GM23338 (cell line): ENCODE measurements around the gene TRAF1. TPM values are rescaled to one million over a fixed set of nuclear protein-coding genes. Genes with fewer than 3 reads are reported as not detected.

ENCODE experiments used
- ATAC-seq: fragments of 200-7000 bp; cut with Tn5 transposase; 3 replicates; pipeline ENCODE4 v1.9.1; 2020
- DNase-seq: peaks from one replicate; pipeline ENCODE4 v3.0.0-alpha.2; 2015; ENCODE audit warnings: low spot score
- H2AFZ ChIP-seq: fragments of 200-600 bp; sonication (generic); 2 replicates; pipeline ENCODE4 v1.8.0; 2016; ENCODE audit warnings: antibody characterized with exemption, mild to moderate bottlenecking, moderate library complexity
- H3F3A ChIP-seq: fragments of 200-600 bp; sonication (generic); replicated peaks from 2 replicates; pipeline ENCODE4 v1.8.0; 2017; ENCODE audit warnings: antibody characterized with exemption, mixed run types, low read depth
- H3K27ac ChIP-seq: fragments of 200-600 bp; sonication (generic); 2 replicates; pipeline ENCODE4 v1.6.1; 2016; ENCODE audit warnings: low read depth
- H3K27me3 ChIP-seq: fragments of 200-600 bp; sonication (generic); 2 replicates; pipeline ENCODE4 v1.8.0; 2016; ENCODE audit warnings: mild to moderate bottlenecking, mixed run types, moderate library complexity; ENCODE audit not compliant: insufficient read depth
- H3K36me3 ChIP-seq: fragments of 200-600 bp; sonication (generic); 2 replicates; pipeline ENCODE4 v1.8.0; 2016; ENCODE audit warnings: mild to moderate bottlenecking; ENCODE audit not compliant: insufficient read depth
- H3K4me1 ChIP-seq: fragments of 200-600 bp; sonication (generic); 2 replicates; pipeline ENCODE4 v1.8.0; 2016; ENCODE audit warnings: mild to moderate bottlenecking, moderate library complexity; ENCODE audit not compliant: insufficient read depth
- H3K4me2 ChIP-seq: fragments of 200-600 bp; sonication (generic); 2 replicates; pipeline ENCODE4 v1.7.1; 2017; ENCODE audit warnings: mixed run types
- H3K4me3 ChIP-seq: fragments of 200-600 bp; sonication (generic); 2 replicates; pipeline ENCODE4 v1.6.1; 2016; ENCODE audit warnings: mixed run types
- H3K79me2 ChIP-seq: fragments of 200-600 bp; sonication (generic); replicated peaks from 2 replicates; pipeline ENCODE4 v1.8.0; 2017; ENCODE audit warnings: mild to moderate bottlenecking; ENCODE audit not compliant: insufficient read depth
- H3K9me2 ChIP-seq: fragments of 200-600 bp; sonication (generic); 2 replicates; pipeline ENCODE4 v1.8.0; 2017; ENCODE audit not compliant: insufficient read depth
- H4K20me1 ChIP-seq: fragments of 200-600 bp; sonication (generic); replicated peaks from 2 replicates; pipeline ENCODE4 v1.8.0; 2017; ENCODE audit warnings: mild to moderate bottlenecking; ENCODE audit not compliant: insufficient read depth
- H3K27ac Mint-ChIP-seq: 2 replicates; pipeline ENCODE4 v1.8.0; 2020; ENCODE audit warnings: inconsistent platforms, mild to moderate bottlenecking, moderate library complexity, mixed read lengths
- H3K27me3 Mint-ChIP-seq: 3 replicates; pipeline ENCODE4 v1.8.0; 2022; ENCODE audit warnings: low read depth, mild to moderate bottlenecking, moderate library complexity, mixed read lengths, inconsistent platforms; ENCODE audit not compliant: insufficient read depth, poor library complexity
- H3K36me3 Mint-ChIP-seq: 3 replicates; pipeline ENCODE4 v1.8.0; 2021; ENCODE audit warnings: low read depth, mild to moderate bottlenecking, inconsistent platforms, moderate library complexity, mixed read lengths
- H3K4me1 Mint-ChIP-seq: 3 replicates; pipeline ENCODE4 v1.8.0; 2020; ENCODE audit warnings: mild to moderate bottlenecking, inconsistent platforms, mixed read lengths
- H3K4me3 Mint-ChIP-seq: 3 replicates; pipeline ENCODE4 v1.8.0; 2021; ENCODE audit warnings: moderate library complexity, mild to moderate bottlenecking, inconsistent platforms, mixed read lengths
- H3K9me3 Mint-ChIP-seq: 3 replicates; pipeline ENCODE4 v1.8.0; 2020; ENCODE audit warnings: moderate library complexity, mild to moderate bottlenecking, inconsistent platforms, mixed read lengths
- CTCF ChIP-seq, 2 experiments: fragments of 200-600 bp in 1 of 2; sonication (generic) in 1 of 2; conservative IDR thresholded peaks; 2 replicates each; pipeline versions ENCODE4 v1.5.1 to v1.6.1; 2016 to 2017; ENCODE audit warnings: antibody characterized with exemption in 2 of 2, low read depth in 2 of 2, mild to moderate bottlenecking in 2 of 2, moderate library complexity in 1 of 2
- ETS1 ChIP-seq: IDR thresholded peaks from 2 replicates; pipeline ENCODE4 v1.6.1; 2016; ENCODE audit warnings: antibody characterized with exemption
- EZH2 ChIP-seq: fragments of 200-600 bp; sonication (generic); IDR thresholded peaks from one replicate; pipeline ENCODE4 v1.8.0; 2017; ENCODE audit warnings: antibody characterized with exemption, mild to moderate bottlenecking, low read depth; ENCODE audit not compliant: unreplicated experiment
- EZH2phosphoT487 ChIP-seq: fragments of 200-600 bp; sonication (generic); IDR thresholded peaks from one replicate; pipeline ENCODE4 v1.8.1; 2018; ENCODE audit warnings: antibody characterized with exemption; ENCODE audit not compliant: unreplicated experiment
- NANOG ChIP-seq: IDR thresholded peaks from 2 replicates; pipeline ENCODE4 v1.6.1; 2016; ENCODE audit warnings: antibody characterized with exemption, borderline replicate concordance
- POLR2AphosphoS5 ChIP-seq: IDR thresholded peaks from 2 replicates; pipeline ENCODE4 v1.6.1; 2016; ENCODE audit warnings: antibody characterized with exemption, low read depth
- STAT1 ChIP-seq: IDR thresholded peaks from one replicate; pipeline ENCODE4 v1.6.1; 2016; ENCODE audit warnings: antibody characterized with exemption; ENCODE audit not compliant: unreplicated experiment
- ZNF114 ChIP-seq: fragments of 250-450 bp; sonication (Bioruptor Pico); IDR thresholded peaks from 2 replicates; pipeline ENCODE4 v1.5.0; 2020; ENCODE audit warnings: mild to moderate bottlenecking, moderate library complexity
- ZNF331 ChIP-seq: fragments of 250-450 bp; sonication (Bioruptor Pico); IDR thresholded peaks from 2 replicates; pipeline ENCODE4 v1.5.0; 2020; ENCODE audit warnings: low read depth, mild to moderate bottlenecking, moderate library complexity
- ZNF462 ChIP-seq: fragments of 250-450 bp; sonication (Bioruptor Pico); IDR thresholded peaks from 2 replicates; pipeline ENCODE4 v1.5.0; 2020; ENCODE audit warnings: mild to moderate bottlenecking, moderate library complexity
- polyA plus RNA-seq: library from polyadenylated mRNA; unstranded; fragments of >200 nt; fragmentation: Nextera tagmentation; extraction: Ambion mirVana; gene quantifications from 2 replicates; pipeline ENCODE4 v1.2.1, GENCODE V29; 2016
- total RNA-seq: library from RNA; depleted of rRNA; stranded (reverse); fragments of >200 nt; shearing (Covaris generic); gene quantifications from 2 replicates; pipeline ENCODE4 v1.2.3, GENCODE V29; 2014

The TRAF1 gene
- total and polyA plus RNA-seq, 2 experiments from 2014 or later: 0.39 to 1.4 TPM

- ATAC-seq: no peak
- no peak for TF ChIP-seq ZNF331
- TF ChIP-seq ETS1: no peak
- no peak for TF ChIP-seq EZH2
- TF ChIP-seq ZNF462: no peak
- TF ChIP-seq EZH2phosphoT487: no peak
- no peak for TF ChIP-seq NANOG
- no peak for TF ChIP-seq STAT1
- no peak for TF ChIP-seq POLR2AphosphoS5
- no peak for TF ChIP-seq ZNF114 (CRISPR knock-in tag)
- no peak for TF ChIP-seq CTCF (conservative IDR thresholded peaks at IDR 0.05; ENCODE audit: low read depth in 2 of 2)
- Mint-ChIP-seq H3K36me3 (peaks cover 27% of the 10 kb centered on the region), H3K4me3 (peak overlapping the region; percentile 60), H3K4me1 (peaks cover 21% of the 10 kb centered on the region), H3K27ac (peak overlapping the region; percentile 41; the same call in 1 of the 2 replicates), H3K9me3 (no peaks in the 10 kb centered on the region), H3K27me3 (peaks cover 12% of the 10 kb centered on the region)
- Histone ChIP-seq H3K4me1 (peaks cover 8% of the 10 kb centered on the region), H3K4me2 (peak overlapping the region; percentile 79), H4K20me1 (no peaks in the 10 kb centered on the region; the same call in 1 of the 2 replicates), H3K9me2 (no peaks in the 10 kb centered on the region), H3K36me3 (peaks cover 5% of the 10 kb centered on the region; the same call in 1 of the 2 replicates), H3K27ac (0 out of 2 replicates have a peak overlapping the region, but pooled peaks have one; percentile 7), H3K27me3 (no peaks in the 10 kb centered on the region), H3F3A (peaks cover 10% of the 10 kb centered on the region; the same call in 1 of the 2 replicates), H2AFZ (peak overlapping the region; percentile 19; the same call in 1 of the 2 replicates), H3K79me2 (no peaks in the 10 kb centered on the region), H3K4me3 (peak overlapping the region; percentile 46)
- no peak for DNase-seq
Measured at GRCh38 chr9:120867676-120868338, 58.8 kb downstream of the TRAF1 start.
